GM12874 (cell line): ENCODE measurements around the gene TNKS1BP1.

Experiments
- TF ChIP-seq, protein P1 (sequence below): IDR thresholded peaks from 2 replicates; pipeline ENCODE4 v1.5.1; 2011; ENCODE audit warnings: low read depth, mild to moderate bottlenecking, control low read depth, low read length, moderate library complexity; ENCODE audit not compliant: insufficient read depth

The TNKS1BP1 gene

GRCh38 chr11:57335343-57336110 lies 10.8 kb upstream of the TNKS1BP1 start, which contains the start of gene SSRP1:
SSRP1 (minus strand) TSS chr11:57335892; CDS start chr11:57335121, 771 bp downstream.
- TF ChIP-seq, protein P1, sequence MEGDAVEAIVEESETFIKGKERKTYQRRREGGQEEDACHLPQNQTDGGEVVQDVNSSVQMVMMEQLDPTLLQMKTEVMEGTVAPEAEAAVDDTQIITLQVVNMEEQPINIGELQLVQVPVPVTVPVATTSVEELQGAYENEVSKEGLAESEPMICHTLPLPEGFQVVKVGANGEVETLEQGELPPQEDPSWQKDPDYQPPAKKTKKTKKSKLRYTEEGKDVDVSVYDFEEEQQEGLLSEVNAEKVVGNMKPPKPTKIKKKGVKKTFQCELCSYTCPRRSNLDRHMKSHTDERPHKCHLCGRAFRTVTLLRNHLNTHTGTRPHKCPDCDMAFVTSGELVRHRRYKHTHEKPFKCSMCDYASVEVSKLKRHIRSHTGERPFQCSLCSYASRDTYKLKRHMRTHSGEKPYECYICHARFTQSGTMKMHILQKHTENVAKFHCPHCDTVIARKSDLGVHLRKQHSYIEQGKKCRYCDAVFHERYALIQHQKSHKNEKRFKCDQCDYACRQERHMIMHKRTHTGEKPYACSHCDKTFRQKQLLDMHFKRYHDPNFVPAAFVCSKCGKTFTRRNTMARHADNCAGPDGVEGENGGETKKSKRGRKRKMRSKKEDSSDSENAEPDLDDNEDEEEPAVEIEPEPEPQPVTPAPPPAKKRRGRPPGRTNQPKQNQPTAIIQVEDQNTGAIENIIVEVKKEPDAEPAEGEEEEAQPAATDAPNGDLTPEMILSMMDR: 0 out of 2 replicates have a peak, but pooled peaks have one; percentile 10

GRCh38 chr11:57335023-57335342 lies 10.2 kb upstream of the TNKS1BP1 start:
- TF ChIP-seq, protein P1: no peak

DNA sequence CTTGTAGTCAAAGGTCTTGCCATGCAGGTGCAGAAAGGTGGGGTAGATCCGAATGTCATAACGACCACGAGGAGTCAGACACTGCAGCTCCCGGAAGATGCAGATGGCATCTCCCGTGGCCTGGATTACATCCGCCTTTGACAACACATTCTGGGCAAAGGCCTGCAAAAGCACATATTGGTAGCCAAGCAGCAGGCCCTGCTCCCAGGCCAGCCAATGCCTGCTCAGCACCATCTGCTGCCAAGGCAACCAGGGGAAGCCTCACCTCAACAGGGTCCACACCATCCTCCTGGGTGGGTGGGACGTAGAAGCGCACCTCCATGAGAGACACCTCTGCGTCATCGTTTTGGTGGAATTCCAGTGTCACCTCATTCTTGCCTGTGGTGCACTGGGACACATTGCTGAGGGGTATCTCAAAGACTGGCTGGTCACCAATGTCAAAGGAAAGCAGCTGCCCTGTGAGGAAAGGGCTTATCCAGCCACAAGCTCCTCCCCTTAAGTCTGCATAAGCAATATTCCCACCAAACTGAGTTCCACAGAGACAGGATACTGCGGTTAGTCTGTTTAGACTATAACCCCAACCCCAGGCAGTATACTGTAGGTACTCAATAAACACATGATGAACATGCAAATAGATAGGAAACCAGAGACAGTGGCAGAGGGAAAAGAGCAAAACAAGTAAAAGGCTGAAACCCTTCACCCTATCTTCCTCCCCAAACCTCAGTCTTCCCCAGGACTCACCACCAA lies 8.1 kb upstream of the TNKS1BP1 start:
- TF ChIP-seq, protein P1: no peak

GRCh38 chr11:57331720-57332119 lies 7.0 kb upstream of the TNKS1BP1 start:
- TF ChIP-seq, protein P1: no peak

DNA sequence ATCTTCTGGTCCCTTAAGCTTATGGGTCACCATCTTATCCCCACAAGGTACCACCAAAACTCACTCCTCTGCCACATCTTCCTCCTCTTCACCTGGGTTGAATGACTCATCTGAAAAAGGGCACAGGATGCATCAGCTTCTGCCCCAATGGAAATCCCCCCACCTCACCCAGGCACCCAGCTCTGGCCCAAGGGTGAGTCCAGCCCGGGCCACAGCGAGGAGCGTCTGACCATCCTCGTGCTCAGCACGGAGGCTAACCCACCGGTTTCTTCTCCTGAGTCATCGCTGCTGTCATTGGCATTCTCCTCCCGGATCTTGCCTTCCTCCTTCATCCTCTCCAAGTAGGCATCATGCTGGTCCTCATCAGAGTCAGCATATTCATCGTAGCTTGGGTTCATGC lies 5.3 kb upstream of the TNKS1BP1 start:
- TF ChIP-seq, protein P1: no peak

DNA sequence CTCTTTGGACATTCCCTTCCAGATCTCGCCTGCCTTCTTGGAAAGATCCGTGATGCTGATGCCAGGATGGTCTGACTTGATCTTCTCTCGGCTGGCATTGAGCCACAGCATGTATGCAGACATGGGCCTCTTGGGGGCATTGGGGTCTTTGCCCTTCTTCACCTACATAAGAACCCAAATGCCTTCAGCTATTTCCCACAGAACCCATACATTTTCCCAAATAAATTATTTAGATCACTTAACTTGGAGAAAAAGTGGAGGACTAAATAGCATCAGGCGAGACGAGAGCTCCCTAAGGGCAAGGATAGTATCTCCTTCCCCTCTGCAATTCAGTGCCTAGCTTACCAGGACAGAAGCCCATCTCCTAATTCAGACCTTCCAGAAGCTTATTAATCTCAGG lies 3.0 kb upstream of the TNKS1BP1 start:
- TF ChIP-seq, protein P1: no peak

GRCh38 chr11:57325735-57326048 lies 940 bp upstream of the TNKS1BP1 start:
- TF ChIP-seq, protein P1: no peak
